Endodermal cell (in vitro differentiated cells): ENCODE data around the gene KRT33B. TPM values are rescaled to one million over a fixed set of nuclear protein-coding genes. Genes with fewer than 3 reads are reported as not detected.

ENCODE experiments used
- DNase-seq: peaks from one replicate; pipeline ENCODE4 v3.0.0-alpha.2; 2017
- H3K27ac ChIP-seq: 2 replicates; pipeline ENCODE4 v1.5.1; 2013; ENCODE audit warnings: mild to moderate bottlenecking, low read depth, low read length, moderate library complexity
- H3K27me3 ChIP-seq: 2 replicates; pipeline ENCODE4 v1.6.1; 2013; ENCODE audit warnings: mild to moderate bottlenecking, low read length, moderate library complexity; ENCODE audit not compliant: insufficient read depth, control insufficient read depth, poor library complexity, severe bottlenecking
- H3K36me3 ChIP-seq: 2 replicates; pipeline ENCODE4 v1.7.0; 2013; ENCODE audit warnings: mild to moderate bottlenecking, low read length, moderate library complexity; ENCODE audit not compliant: control insufficient read depth, insufficient read depth
- H3K4me1 ChIP-seq: one replicate; pipeline ENCODE4 v1.7.0; 2013; ENCODE audit warnings: low read length; ENCODE audit not compliant: control insufficient read depth, insufficient read depth
- H3K4me3 ChIP-seq: 2 replicates; pipeline ENCODE4 v1.5.1; 2013; ENCODE audit warnings: mild to moderate bottlenecking, low read length, moderate library complexity
- H3K9ac ChIP-seq: 2 replicates; pipeline ENCODE4 v1.6.1; 2013; ENCODE audit warnings: mild to moderate bottlenecking, low read length, moderate library complexity; ENCODE audit not compliant: poor library complexity, severe bottlenecking; ENCODE audit errors: extremely low read depth
- H3K9me3 ChIP-seq: 2 replicates; pipeline ENCODE4 v1.6.1; 2013; ENCODE audit warnings: mild to moderate bottlenecking, low read length, moderate library complexity; ENCODE audit not compliant: control insufficient read depth
- H3K27ac Mint-ChIP-seq: 2 replicates; pipeline ENCODE4 v1.8.0; 2020; ENCODE audit warnings: mixed read lengths
- H3K27me3 Mint-ChIP-seq: 2 replicates; pipeline ENCODE4 v1.8.0; 2021; ENCODE audit warnings: mild to moderate bottlenecking, mixed read lengths; ENCODE audit not compliant: insufficient read depth
- H3K36me3 Mint-ChIP-seq: 2 replicates; pipeline ENCODE4 v1.8.0; 2020; ENCODE audit warnings: low read depth, mixed read lengths
- H3K4me1 Mint-ChIP-seq: 2 replicates; pipeline ENCODE4 v1.8.0; 2020; ENCODE audit warnings: mixed read lengths
- H3K4me3 Mint-ChIP-seq: 2 replicates; pipeline ENCODE4 v1.8.0; 2020; ENCODE audit warnings: mild to moderate bottlenecking, moderate library complexity, mixed read lengths
- H3K9me3 Mint-ChIP-seq: 2 replicates; pipeline ENCODE4 v1.8.0; 2020; ENCODE audit warnings: mild to moderate bottlenecking, mixed read lengths
- CTCF ChIP-seq: fragments of 200-600 bp; sonication (generic); conservative IDR thresholded peaks from 2 replicates; pipeline ENCODE4 v1.5.0; 2021; ENCODE audit warnings: antibody characterized with exemption, mild to moderate bottlenecking
- WGBS, 2 experiments: methylation state at CpG; one replicate each; pipeline versions ENCODE4 v1.1.5 to v1.1.7; 2013; ENCODE audit warnings: missing lambda C conversion rate in 2 of 2, mixed read lengths in 1 of 2; ENCODE audit not compliant: insufficient coverage in 1 of 2, insufficient read length in 1 of 2; 5-methylcytosine and 5-hydroxymethylcytosine counted together
- total RNA-seq, 2 donors: library from RNA; stranded (reverse); fragmentation: NEBNext Ultra II Directional in 1 of 2; extraction: Animal tissue kit (Norgen Biotek cat#: 25700) in 1 of 2; gene quantifications; 2 replicates in 1 of 2; 3 replicates in 1 of 2; pipeline ENCODE4 v1.2.1, GENCODE V29; 2021

The KRT33B gene
- total RNA-seq, 2 donors from 2014 or later, result not detected

GRCh38 chr17:41332239-41332638 lies 37.4 kb downstream of the KRT33B start:
- no peak overlapping the region for H3K27ac Mint-ChIP-seq
- H3K27ac ChIP-seq, result no peak overlapping the region
- no peak for TF ChIP-seq CTCF
- H3K9ac ChIP-seq, result no peak overlapping the region
- no peak overlapping the region for H3K4me3 Mint-ChIP-seq
- H3K36me3 Mint-ChIP-seq, result no peaks in the 10 kb centered on the region
- H3K4me1 Mint-ChIP-seq, result peaks cover 16% of the 10 kb centered on the region
- no peaks in the 10 kb centered on the region for H3K9me3 ChIP-seq
- no peaks in the 10 kb centered on the region for H3K27me3 ChIP-seq
- H3K4me1 ChIP-seq, result peaks cover 4% of the 10 kb centered on the region
- H3K27me3 Mint-ChIP-seq, result peaks cover 2% of the 10 kb centered on the region
- peaks cover 14% of the 10 kb centered on the region for H3K9me3 Mint-ChIP-seq
- no peaks in the 10 kb centered on the region for H3K36me3 ChIP-seq
- peak; percentile 34 for DNase-seq
- H3K4me3 ChIP-seq, result no peak overlapping the region
- WGBS, 2 experiments, result 92 to 95% methylated on average over 2 of the region's 2 CpGs

GRCh38 chr17:41331606-41332005 lies 38.0 kb downstream of the KRT33B start:
- Histone ChIP-seq H3K27me3 (no peaks in the 10 kb centered on the region), H3K36me3 (no peaks in the 10 kb centered on the region), H3K9ac (no peak overlapping the region), H3K27ac (no peak overlapping the region), H3K9me3 (no peaks in the 10 kb centered on the region), H3K4me3 (no peak overlapping the region), H3K4me1 (peaks cover 4% of the 10 kb centered on the region)
- Mint-ChIP-seq H3K27me3 (peaks cover 2% of the 10 kb centered on the region), H3K4me1 (peaks cover 16% of the 10 kb centered on the region), H3K9me3 (peaks cover 10% of the 10 kb centered on the region), H3K36me3 (no peaks in the 10 kb centered on the region), H3K4me3 (no peak overlapping the region), H3K27ac (no peak overlapping the region)
- no peak for TF ChIP-seq CTCF
- WGBS, 2 experiments, result 83 to 89% methylated on average over 3 to 7 of the region's 7 CpGs
- peak; percentile 43 for DNase-seq

- H3K27me3 Mint-ChIP-seq, result peaks cover 1% of the 10 kb centered on the region
- H3K9me3 ChIP-seq, result no peaks in the 10 kb centered on the region
- no peak overlapping the region for H3K4me3 Mint-ChIP-seq
- no peaks in the 10 kb centered on the region for H3K36me3 Mint-ChIP-seq
- no peak overlapping the region for H3K9ac ChIP-seq
- no peaks in the 10 kb centered on the region for H3K4me1 ChIP-seq
- H3K27ac Mint-ChIP-seq, result no peak overlapping the region
- no peak overlapping the region for H3K4me3 ChIP-seq
- peak; percentile 94 for DNase-seq
- H3K27ac ChIP-seq, result no peak overlapping the region
- no peaks in the 10 kb centered on the region for H3K9me3 Mint-ChIP-seq
- WGBS, 2 experiments, result 68 to 76% methylated on average over 8 to 13 of the region's 13 CpGs
- peak; percentile 86 for TF ChIP-seq CTCF
- H3K36me3 ChIP-seq, result no peaks in the 10 kb centered on the region
- H3K27me3 ChIP-seq, result no peaks in the 10 kb centered on the region
- peaks cover 11% of the 10 kb centered on the region for H3K4me1 Mint-ChIP-seq
These were observed 40.2 kb downstream of the KRT33B start for GRCh38 chr17:41329279-41329948.
